GM12864 (cell line): Measurements from ENCODE around the gene ERICH4.

Experiments used
- DNase-seq: peaks from one replicate; pipeline ENCODE4 v3.0.0-alpha.2; 2011; ENCODE audit warnings: low read depth
- H3K4me3 ChIP-seq: 2 replicates; pipeline ENCODE4 v1.5.1; 2011; ENCODE audit warnings: mild to moderate bottlenecking, low read depth, low read length, control low read depth
- TF ChIP-seq, protein P1 (sequence below): IDR thresholded peaks from 2 replicates; pipeline ENCODE4 v1.5.1; 2011; ENCODE audit warnings: low read depth, mild to moderate bottlenecking, moderate library complexity, low read length, control low read depth, inconsistent platforms; ENCODE audit errors: missing control alignments

ERICH4 gene, protein sequence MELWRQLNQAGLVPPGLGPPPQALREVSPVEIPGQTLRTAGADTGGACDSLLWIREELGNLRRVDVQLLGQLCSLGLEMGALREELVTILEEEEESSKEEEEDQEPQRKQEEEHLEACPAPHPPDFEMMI

DNA sequence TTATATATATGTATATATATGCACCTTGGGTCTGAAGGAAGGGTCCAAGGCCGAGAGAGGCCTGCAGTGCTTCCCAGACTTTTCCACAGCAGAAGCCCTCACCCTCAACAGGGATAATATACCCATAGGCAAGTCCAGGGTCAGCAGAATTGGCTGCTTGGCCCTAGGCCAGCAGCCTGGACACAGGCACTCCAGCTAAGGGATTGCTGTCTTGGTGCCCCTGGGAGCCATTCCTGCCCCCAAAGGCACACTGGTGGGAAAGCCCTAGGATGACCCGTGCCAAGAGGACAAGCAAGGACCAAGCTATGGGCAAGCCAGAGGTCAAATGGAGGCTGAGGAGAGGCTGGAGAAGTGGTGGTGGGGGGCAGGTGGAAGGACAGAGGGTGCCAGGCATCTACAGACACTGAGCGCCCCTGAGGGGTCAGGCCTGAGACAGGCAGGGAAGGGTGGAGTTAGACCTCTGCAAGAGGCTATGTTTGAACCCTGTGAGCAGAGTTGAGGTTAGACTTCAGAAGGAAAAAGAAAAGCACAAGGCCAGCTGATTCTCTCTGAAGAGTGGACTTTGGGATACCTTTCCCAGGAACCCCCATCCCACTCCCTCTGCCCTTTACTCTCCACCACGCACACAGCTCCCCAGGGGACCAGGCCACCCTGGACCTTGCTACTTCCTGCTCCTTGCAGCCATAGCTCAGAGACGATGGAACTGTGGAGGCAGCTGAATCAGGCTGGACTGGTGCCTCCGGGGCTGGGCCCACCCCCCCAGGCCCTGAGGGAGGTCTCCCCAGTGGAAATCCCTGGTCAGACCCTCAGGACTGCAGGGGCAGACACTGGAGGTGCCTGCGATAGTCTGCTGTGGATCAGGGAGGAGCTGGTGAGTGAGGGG, at the start of gene ERICH4:
Gene ERICH4 (plus strand): TSS at position 684 of the 883 bp plus-strand sequence. CDS start 14 bp downstream, at position 698.
- H3K4me3 ChIP-seq = no peak within 1 kb of the TSS
- TF ChIP-seq, protein P1, sequence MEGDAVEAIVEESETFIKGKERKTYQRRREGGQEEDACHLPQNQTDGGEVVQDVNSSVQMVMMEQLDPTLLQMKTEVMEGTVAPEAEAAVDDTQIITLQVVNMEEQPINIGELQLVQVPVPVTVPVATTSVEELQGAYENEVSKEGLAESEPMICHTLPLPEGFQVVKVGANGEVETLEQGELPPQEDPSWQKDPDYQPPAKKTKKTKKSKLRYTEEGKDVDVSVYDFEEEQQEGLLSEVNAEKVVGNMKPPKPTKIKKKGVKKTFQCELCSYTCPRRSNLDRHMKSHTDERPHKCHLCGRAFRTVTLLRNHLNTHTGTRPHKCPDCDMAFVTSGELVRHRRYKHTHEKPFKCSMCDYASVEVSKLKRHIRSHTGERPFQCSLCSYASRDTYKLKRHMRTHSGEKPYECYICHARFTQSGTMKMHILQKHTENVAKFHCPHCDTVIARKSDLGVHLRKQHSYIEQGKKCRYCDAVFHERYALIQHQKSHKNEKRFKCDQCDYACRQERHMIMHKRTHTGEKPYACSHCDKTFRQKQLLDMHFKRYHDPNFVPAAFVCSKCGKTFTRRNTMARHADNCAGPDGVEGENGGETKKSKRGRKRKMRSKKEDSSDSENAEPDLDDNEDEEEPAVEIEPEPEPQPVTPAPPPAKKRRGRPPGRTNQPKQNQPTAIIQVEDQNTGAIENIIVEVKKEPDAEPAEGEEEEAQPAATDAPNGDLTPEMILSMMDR = no peak

DNA sequence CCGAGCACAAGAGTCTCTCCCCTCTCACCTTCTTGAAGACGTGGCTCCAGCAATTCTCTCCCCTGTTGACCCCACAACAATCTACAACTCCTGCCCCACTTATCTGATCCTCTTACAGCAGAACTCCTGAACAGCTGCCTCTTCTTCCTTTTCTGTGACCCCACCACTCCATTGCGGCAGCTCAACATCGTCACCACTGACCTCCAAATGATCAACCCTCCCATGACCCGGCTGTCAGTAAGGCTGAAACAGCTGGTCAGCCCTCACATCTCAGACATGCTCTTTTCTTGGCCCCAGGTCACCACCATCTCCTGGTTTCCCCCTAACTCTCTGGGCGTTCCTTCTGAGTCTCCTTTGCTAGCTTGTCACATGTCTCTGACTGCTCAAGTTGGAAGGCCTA, 47.6 kb upstream of the ERICH4 start:
- TF ChIP-seq, protein P1 = no peak
- H3K4me3 ChIP-seq = peak overlapping the region; percentile 19; the same call in 1 of the 2 replicates
- DNase-seq = no peak

More for the DNA sequence above, at the start of gene ERICH4:
- DNase-seq = no peak

DNA sequence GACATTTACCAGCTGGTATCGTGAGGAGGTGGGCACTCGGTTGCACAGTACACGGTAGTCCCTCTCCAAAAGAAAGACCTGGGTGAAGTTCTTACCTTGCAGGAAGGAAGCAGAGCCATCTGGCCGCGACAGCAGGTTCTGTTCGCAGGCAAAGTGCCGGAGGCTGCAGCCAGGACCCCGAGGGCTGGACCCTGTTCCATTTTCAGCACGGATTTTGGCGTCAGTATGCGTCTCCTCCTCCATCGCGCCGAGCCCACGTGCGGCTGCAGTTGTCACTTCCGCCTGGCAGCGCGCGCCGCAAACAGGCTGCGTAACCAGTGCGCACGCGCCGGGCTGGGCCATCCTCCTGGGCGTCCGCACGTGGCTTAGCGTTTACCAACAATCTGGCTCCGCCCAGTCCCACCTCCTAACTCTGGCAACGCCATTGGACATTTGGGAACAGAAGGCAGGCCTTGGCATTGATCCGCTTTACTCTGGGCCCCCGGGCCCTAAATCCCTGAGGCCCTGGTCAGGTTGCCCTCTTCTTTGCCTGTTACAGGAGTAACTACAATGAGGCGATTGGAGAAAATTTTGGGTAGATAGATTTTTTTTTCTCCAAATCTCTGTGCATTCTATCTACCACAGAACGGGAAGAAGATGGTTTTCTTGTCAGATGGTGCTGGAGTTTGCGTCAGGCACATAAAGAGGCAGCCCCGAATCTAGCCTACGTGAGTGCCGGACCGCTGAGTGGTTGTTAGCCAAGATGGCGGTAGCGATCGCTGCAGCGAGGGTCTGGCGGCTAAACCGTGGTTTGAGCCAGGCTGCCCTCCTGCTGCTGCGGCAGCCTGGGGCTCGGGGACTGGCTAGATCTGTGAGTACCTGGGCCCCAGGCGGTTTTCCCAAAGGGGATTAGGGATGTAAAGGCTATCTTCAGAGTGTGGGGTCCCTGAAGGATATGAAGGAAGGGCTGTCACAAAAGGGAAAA, 45.6 kb upstream of the ERICH4 start, which contains the start of the genes BCKDHA and EXOSC5:
Gene BCKDHA (plus strand): TSS at position 733 of the 964 bp plus-strand sequence. CDS start 10 bp downstream, at position 743.
Gene EXOSC5 (minus strand): TSS at position 274 of the 964 bp plus-strand sequence. CDS start 31 bp downstream, at position 243.
- DNase-seq = peak; percentile 99
- TF ChIP-seq, protein P1 = no peak

DNA sequence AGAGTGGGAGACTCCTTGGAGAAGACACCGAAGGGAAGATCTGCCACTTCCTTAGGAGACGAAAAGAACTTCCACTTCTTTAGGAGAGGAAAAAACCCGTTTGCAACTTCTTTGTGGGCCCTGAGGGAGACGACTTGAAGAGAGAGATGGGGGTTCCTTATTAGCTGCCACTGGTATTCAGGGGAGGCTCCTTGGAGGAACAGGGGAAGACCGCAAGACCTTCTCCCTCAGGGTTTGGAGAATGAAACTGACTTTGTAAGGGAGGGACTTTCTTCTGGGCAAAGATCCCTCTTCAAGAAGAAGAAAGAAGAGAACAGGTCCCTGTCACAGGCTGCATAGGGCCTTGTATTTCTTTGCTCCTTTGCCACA, 44.9 kb upstream of the ERICH4 start:
- TF ChIP-seq, protein P1 = no peak
- H3K4me3 ChIP-seq = peak overlapping the region; percentile 96

More for the DNA sequence above, 45.6 kb upstream of the ERICH4 start, which contains the start of the genes BCKDHA and EXOSC5:
- H3K4me3 ChIP-seq = peak within 1 kb of the TSS; percentile 96

DNA sequence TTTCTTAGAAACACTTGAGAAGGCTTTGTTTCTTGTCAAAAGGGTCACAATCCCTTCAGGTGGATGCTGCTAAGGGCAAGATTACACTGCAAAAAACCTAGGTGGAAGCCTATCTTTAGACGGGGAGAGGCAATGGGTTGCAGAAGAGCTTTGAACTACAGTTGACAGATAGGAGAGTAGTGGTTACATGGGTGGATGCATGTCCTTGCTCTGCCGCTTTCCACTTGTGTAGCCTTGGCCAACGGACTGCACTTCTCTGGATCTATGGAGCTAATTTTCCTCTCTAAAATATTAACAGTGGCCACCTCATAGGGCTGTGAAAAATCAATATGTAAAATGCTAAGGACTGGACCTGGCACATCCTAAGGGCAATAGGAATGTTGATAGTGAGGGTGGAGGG, 44.4 kb upstream of the ERICH4 start:
- no peak for DNase-seq
- TF ChIP-seq, protein P1 = no peak
- peak overlapping the region; percentile 96 for H3K4me3 ChIP-seq

More for the DNA sequence above, 44.9 kb upstream of the ERICH4 start:
- no peak for DNase-seq

DNA sequence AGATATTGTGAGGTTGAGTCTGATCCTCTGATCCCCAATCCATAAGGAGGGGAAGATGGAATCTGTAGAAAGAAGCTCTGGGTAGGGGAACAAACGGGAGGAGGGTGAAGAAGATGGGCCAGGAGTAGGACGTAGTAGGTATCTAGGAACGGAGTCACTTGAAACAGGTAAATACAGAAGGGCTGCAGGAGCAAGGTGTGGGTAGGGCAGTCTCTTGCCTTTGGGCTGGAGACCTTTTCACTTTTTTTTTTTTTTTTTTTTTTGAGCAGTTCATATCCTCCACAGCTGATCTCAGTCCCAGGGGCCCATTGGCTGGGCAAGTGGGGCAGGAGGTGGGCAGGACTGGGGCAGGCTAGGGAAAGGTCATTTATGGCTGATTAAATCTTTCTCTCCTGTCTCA, 43.9 kb upstream of the ERICH4 start:
- H3K4me3 ChIP-seq = peak overlapping the region; percentile 96; the same call in 1 of the 2 replicates
- TF ChIP-seq, protein P1 = no peak
- DNase-seq = no peak
